Lung (tissue), 12 donors: ENCODE results near the gene FOXB2. TPM values are rescaled to one million over a fixed set of nuclear protein-coding genes. Genes with fewer than 3 reads are reported as not detected.
A peak's percentile ranks its signal among the peaks of the same experiment; 100 is the strongest.

Experiments used
- ATAC-seq: fragments of 200-7000 bp; cut with Tn5 transposase; one replicate; pipeline ENCODE4 v1.9.1; 2020; ENCODE audit warnings: moderate number of reproducible peaks; ENCODE audit not compliant: insufficient read depth, low FRiP score
- DNase-seq, 3 donors: peaks; one replicate each; pipeline ENCODE4 v3.0.0-alpha.2; 2013 to 2017
- H3K27ac ChIP-seq, 2 donors: one replicate each; pipeline ENCODE4 v1.5.1; 2013; ENCODE audit warnings: mild to moderate bottlenecking in 2 of 2, moderate library complexity in 2 of 2, control low read depth in 1 of 2, inconsistent platforms in 1 of 2, low read depth in 1 of 2, low read length in 1 of 2
- H3K27me3 ChIP-seq, 3 donors: one replicate each; pipeline ENCODE4 v1.5.1; 2013; ENCODE audit warnings: low read length in 2 of 3; ENCODE audit not compliant: control insufficient read depth in 3 of 3, insufficient read depth in 3 of 3
- H3K36me3 ChIP-seq, 4 donors: one replicate each; pipeline ENCODE4 v1.5.1; 2013; ENCODE audit warnings: low read length in 4 of 4, mild to moderate bottlenecking in 1 of 4, moderate library complexity in 1 of 4; ENCODE audit not compliant: control insufficient read depth in 4 of 4, insufficient read depth in 4 of 4
- H3K4me1 ChIP-seq, 5 donors: one replicate each; pipeline ENCODE4 v1.5.1; 2013; ENCODE audit warnings: low read length in 5 of 5, mild to moderate bottlenecking in 2 of 5, moderate library complexity in 1 of 5; ENCODE audit not compliant: control insufficient read depth in 5 of 5, insufficient read depth in 5 of 5
- H3K4me3 ChIP-seq: one replicate; pipeline ENCODE4 v1.5.1; 2013; ENCODE audit warnings: mild to moderate bottlenecking, control low read depth, moderate library complexity
- H3K9ac ChIP-seq, 2 donors: one replicate each; pipeline ENCODE4 v1.5.1; 2013; ENCODE audit warnings: low read length in 2 of 2, control low read depth in 1 of 2; ENCODE audit not compliant: insufficient read depth in 1 of 2
- H3K9me3 ChIP-seq, 4 donors: one replicate each; pipeline ENCODE4 v1.5.1; 2013; ENCODE audit warnings: low read length in 3 of 4, mild to moderate bottlenecking in 1 of 4, moderate library complexity in 1 of 4; ENCODE audit not compliant: control insufficient read depth in 4 of 4, insufficient read depth in 3 of 4
- WGBS, 2 donors: extraction: QIAGEN DNeasy Blood & Tissue Kit; methylation state at CpG; one replicate each; pipeline ENCODE4 v1.1.7; 2013; 5-methylcytosine and 5-hydroxymethylcytosine counted together
- polyA plus RNA-seq, 2 donors: library from polyadenylated mRNA; stranded (reverse); fragments of 200-250 nt; gene quantifications; one replicate each; pipeline ENCODE4 v1.2.1, GENCODE V29; 2013
- total RNA-seq, 2 donors: library from RNA; depleted of rRNA in 1 of 2; stranded (reverse); fragments of >200 nt in 1 of 2; gene quantifications; one replicate each; pipeline ENCODE4 v1.2.1, GENCODE V29; 2014 to 2021
- TF ChIP-seq, protein P1 (sequence below): IDR thresholded peaks from 2 replicates; pipeline ENCODE4 v1.5.1; 2012; ENCODE audit warnings: mild to moderate bottlenecking; ENCODE audit errors: control extremely low read depth, extremely low read depth
- donor health status: control.
- donor health status: control.
- donor health status: Bipolar disorder and iron deficiency.
- donor health status: healthy.
- donor health status: DM: yes; HTN: yes; CAD: no.

The FOXB2 gene
- total and polyA plus RNA-seq, 4 donors = not detected

GRCh38 chr9:76984486-76984885 lies 35.0 kb upstream of the FOXB2 start:
- no peak for DNase-seq
- Histone ChIP-seq H3K27me3 (no peaks in the 10 kb centered on the region), H3K36me3 (no peaks in the 10 kb centered on the region), H3K9me3 (peaks cover 0 to 1% (median 0%) of the 10 kb centered on the region in 4 donors), H3K4me1 (no peaks in the 10 kb centered on the region), H3K27ac (no peak overlapping the region), H3K9ac (no peak overlapping the region), H3K4me3 (no peak overlapping the region)
- no peak for ATAC-seq
- WGBS, 2 donors = 68 to 78% methylated on average over 4 of the region's 4 CpGs
- TF ChIP-seq, protein P1, sequence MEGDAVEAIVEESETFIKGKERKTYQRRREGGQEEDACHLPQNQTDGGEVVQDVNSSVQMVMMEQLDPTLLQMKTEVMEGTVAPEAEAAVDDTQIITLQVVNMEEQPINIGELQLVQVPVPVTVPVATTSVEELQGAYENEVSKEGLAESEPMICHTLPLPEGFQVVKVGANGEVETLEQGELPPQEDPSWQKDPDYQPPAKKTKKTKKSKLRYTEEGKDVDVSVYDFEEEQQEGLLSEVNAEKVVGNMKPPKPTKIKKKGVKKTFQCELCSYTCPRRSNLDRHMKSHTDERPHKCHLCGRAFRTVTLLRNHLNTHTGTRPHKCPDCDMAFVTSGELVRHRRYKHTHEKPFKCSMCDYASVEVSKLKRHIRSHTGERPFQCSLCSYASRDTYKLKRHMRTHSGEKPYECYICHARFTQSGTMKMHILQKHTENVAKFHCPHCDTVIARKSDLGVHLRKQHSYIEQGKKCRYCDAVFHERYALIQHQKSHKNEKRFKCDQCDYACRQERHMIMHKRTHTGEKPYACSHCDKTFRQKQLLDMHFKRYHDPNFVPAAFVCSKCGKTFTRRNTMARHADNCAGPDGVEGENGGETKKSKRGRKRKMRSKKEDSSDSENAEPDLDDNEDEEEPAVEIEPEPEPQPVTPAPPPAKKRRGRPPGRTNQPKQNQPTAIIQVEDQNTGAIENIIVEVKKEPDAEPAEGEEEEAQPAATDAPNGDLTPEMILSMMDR = no peak

GRCh38 chr9:76985581-76985980 lies 33.9 kb upstream of the FOXB2 start:
- 79 to 83% methylated on average over 5 of the region's 5 CpGs for WGBS, 2 donors
- H3K9ac ChIP-seq = no peak overlapping the region
- DNase-seq (no peak), ATAC-seq (no peak)
- H3K4me3 ChIP-seq = no peak overlapping the region
- peaks cover 0 to 1% (median 0%) of the 10 kb centered on the region in 4 donors for H3K9me3 ChIP-seq
- no peak overlapping the region for H3K27ac ChIP-seq
- H3K4me1 ChIP-seq = no peaks in the 10 kb centered on the region
- no peaks in the 10 kb centered on the region for H3K27me3 ChIP-seq
- H3K36me3 ChIP-seq = no peaks in the 10 kb centered on the region
- TF ChIP-seq, protein P1 = no peak

GRCh38 chr9:76987594-76988200 lies 31.8 kb upstream of the FOXB2 start:
- TF ChIP-seq, protein P1 = no peak
- Histone ChIP-seq H3K4me3 (no peak overlapping the region), H3K27ac (no peak overlapping the region), H3K9me3 (peaks cover 0 to 1% (median 0%) of the 10 kb centered on the region in 4 donors), H3K4me1 (no peaks in the 10 kb centered on the region), H3K36me3 (no peaks in the 10 kb centered on the region), H3K9ac (no peak overlapping the region), H3K27me3 (no peaks in the 10 kb centered on the region)
- peak in 1 of 3 donors; percentile 13 for DNase-seq
- 60 to 67% methylated on average over 3 of the region's 3 CpGs for WGBS, 2 donors
- ATAC-seq = no peak

DNA sequence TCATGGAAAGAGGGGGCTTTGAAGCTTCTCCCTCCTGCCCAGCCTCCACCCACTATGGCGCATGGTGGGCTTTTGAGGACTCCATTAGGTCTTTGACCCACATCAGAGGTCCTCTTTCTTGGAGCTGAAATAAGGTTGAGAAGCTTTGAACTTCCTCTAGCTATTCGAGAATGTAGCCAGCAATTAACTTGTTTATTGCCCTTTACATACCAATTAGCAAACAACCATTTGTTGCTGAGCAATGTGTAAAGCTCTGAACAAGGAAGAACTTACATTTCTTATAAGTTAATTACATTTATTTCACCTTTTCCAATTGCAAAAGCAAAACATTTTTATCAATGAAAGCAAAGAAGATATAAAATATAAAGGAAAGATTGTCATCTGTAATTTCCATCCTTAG lies 30.5 kb upstream of the FOXB2 start:
- no peaks in the 10 kb centered on the region for H3K27me3 ChIP-seq
- DNase-seq = no peak
- no peak for ATAC-seq
- no peaks in the 10 kb centered on the region for H3K36me3 ChIP-seq
- TF ChIP-seq, protein P1 = no peak
- no peak overlapping the region for H3K9ac ChIP-seq
- WGBS, 2 donors = 31 to 56% methylated on average over 2 of the region's 2 CpGs
- peaks cover 0 to 4% (median 0%) of the 10 kb centered on the region in 4 donors for H3K9me3 ChIP-seq
- no peak overlapping the region for H3K27ac ChIP-seq
- no peaks in the 10 kb centered on the region for H3K4me1 ChIP-seq
- no peak overlapping the region for H3K4me3 ChIP-seq
